NB4 (cell line): ENCODE results near the gene ZFP91.

Experiments used
- MYC ChIP-seq: IDR thresholded peaks from 2 replicates; pipeline ENCODE4 v1.6.1; 2011; ENCODE audit warnings: low read depth, low read length
- POLR2A ChIP-seq: IDR thresholded peaks from 2 replicates; pipeline ENCODE4 v1.6.1; 2011; ENCODE audit warnings: mild to moderate bottlenecking; ENCODE audit not compliant: insufficient read length; ENCODE audit errors: extremely low read depth
- TF ChIP-seq, protein P1 (sequence below): IDR thresholded peaks from one replicate; pipeline ENCODE4 v1.5.1; 2012; ENCODE audit warnings: low read depth, low read length
- TF ChIP-seq, protein P2 (sequence below): IDR thresholded peaks from 2 replicates; pipeline ENCODE4 v1.6.1; 2011; ENCODE audit warnings: low read depth, low read length

DNA sequence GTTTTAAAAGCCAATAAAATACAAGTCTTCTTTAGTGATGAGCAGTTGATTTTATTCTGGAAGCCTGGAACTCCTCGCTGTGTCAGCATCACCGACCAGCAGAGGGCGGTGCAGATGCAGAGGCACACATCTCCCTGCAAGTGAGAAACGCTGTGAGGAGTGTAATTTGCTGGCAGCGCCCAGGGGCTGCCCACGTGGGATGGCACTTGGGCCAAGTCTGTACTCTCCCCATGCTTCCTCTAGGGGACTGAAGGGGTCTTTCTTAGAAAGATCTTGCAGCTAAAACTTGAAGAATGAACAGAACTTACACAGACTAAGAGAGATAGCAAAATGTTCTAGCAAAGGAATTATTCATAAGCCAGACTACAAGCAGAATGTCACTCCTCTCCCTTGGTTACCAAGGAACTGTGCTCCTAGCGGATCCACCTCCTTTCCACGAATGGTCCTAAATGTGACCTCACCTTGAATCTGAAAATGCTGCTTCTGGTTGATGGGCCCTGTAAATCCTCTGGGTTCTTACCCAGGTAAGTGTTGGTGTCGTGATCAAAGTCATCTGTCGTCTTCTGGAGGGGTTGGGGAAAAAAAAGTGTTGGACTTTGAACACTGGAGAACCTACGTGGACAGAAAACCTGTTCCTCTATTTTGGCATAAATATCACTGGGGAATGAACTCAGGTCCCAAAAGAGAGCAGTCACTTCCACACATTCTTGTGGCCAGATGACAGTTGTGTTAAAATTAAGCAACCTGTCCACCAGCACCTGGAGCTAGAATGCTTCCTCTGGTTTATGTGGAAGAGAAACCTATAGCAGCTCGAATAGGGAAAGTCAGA is 75.4 kb downstream of the ZFP91 start:
- TF ChIP-seq POLR2A (no peak), MYC (peak; percentile 63; the same call in 1 of the 2 replicates)
- TF ChIP-seq, protein P1, sequence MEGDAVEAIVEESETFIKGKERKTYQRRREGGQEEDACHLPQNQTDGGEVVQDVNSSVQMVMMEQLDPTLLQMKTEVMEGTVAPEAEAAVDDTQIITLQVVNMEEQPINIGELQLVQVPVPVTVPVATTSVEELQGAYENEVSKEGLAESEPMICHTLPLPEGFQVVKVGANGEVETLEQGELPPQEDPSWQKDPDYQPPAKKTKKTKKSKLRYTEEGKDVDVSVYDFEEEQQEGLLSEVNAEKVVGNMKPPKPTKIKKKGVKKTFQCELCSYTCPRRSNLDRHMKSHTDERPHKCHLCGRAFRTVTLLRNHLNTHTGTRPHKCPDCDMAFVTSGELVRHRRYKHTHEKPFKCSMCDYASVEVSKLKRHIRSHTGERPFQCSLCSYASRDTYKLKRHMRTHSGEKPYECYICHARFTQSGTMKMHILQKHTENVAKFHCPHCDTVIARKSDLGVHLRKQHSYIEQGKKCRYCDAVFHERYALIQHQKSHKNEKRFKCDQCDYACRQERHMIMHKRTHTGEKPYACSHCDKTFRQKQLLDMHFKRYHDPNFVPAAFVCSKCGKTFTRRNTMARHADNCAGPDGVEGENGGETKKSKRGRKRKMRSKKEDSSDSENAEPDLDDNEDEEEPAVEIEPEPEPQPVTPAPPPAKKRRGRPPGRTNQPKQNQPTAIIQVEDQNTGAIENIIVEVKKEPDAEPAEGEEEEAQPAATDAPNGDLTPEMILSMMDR = peak; percentile 96
- TF ChIP-seq, protein P2, sequence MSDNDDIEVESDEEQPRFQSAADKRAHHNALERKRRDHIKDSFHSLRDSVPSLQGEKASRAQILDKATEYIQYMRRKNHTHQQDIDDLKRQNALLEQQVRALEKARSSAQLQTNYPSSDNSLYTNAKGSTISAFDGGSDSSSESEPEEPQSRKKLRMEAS = peak; percentile 87
